ENCODE results near the gene TIAM1.

Gene TIAM1

DNA sequence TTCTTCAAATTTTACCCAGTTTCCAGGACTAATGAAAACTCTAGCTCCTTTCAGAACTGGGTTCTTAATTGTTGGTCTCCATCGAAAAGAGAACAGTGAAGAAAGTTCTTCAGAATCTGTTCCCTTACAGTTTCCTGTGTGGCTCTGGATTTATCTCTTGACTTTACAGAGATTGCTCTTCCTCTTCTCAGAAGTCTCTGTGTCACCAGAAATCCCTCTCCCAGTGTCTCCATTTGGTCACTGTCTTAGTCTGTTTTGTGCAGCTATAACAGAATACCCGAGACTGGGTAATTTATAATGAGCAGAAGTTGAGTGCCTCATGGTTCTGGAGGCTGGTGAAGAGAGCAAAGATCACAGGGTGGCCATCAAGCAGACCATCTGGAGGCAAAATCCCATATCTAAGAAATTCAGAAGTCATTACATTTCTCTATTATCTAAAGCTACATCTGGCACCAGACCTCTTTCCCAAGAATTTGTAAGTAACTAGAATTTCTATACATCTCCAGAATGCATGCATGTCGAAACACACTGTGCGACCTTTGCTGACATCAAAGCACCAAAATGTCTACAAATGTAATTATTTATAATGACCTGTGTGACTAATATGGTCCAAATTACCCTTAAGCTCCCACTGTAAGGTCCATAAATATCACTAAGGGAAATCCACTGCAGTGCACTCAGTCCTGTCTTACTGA lies 240.3 kb downstream of the TIAM1 start:
- no peak for DNase-seq (ENCODE audit: extremely low read depth in 1 of 2, low read depth in 1 of 2)

DNA sequence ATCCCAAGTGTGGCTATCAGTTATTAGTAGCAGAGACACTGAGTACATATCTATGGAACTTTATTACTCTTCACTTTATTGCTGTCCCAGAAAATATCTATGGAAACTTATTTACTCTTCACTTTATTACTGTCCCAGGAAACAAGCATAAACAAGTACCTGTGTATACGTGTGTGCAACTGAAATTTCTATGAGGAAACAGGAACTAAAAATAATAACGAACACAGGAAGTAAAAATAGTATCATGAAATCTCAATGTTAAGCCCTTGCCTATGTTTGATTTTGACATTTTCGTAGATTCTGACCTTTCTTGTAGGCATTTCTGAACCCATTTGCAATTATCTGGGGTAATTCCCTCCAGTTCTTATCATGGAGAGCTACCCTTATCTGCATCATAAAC lies 240.9 kb downstream of the TIAM1 start:
- no peak for DNase-seq (ENCODE audit: extremely low read depth in 1 of 2, low read depth in 1 of 2)

DNA sequence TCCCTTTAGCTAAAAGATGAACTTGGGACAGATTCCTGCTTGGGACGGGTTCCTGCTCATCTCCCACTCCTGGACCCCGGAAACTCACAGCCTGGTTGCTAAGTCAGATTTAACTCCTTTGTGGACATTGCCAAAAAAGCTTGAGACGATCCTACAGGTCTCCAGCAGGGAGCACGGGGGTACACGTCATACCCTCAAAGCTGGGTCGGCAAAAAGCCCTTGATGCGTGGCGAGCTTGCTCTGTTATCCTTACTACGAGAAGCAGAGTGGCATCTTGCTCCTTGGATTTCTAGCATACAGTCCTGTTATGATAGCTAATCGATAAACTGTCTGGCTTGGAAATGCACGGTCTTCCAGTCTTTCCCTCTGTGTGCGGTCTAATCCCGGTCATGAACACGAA lies 244.9 kb downstream of the TIAM1 start:
- DNase-seq (ENCODE audit: extremely low read depth in 1 of 2, low read depth in 1 of 2): no peak

DNA sequence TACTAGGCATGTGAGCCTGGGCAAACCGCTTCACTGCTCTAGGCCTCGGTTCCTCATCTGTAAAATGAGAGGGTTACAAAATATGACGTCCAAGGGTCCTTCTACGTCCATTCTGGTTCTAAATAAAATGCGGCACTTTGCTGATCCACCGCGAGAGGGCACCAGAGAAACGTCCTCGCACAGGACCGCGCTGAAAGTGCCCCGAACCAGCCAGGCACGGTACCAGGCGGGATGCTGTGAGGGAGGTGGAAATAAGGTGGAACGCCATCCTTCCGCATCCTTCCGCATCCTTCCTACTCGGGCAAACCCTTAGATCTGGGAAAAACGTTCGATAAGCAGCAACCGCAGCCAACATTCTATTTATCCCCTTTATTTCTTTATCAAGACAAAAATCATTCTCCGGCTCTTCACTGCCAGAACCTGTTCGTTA lies 245.5 kb downstream of the TIAM1 start:
- peak; percentile 34 to 58 for DNase-seq (ENCODE audit: extremely low read depth in 1 of 2, low read depth in 1 of 2)

DNA sequence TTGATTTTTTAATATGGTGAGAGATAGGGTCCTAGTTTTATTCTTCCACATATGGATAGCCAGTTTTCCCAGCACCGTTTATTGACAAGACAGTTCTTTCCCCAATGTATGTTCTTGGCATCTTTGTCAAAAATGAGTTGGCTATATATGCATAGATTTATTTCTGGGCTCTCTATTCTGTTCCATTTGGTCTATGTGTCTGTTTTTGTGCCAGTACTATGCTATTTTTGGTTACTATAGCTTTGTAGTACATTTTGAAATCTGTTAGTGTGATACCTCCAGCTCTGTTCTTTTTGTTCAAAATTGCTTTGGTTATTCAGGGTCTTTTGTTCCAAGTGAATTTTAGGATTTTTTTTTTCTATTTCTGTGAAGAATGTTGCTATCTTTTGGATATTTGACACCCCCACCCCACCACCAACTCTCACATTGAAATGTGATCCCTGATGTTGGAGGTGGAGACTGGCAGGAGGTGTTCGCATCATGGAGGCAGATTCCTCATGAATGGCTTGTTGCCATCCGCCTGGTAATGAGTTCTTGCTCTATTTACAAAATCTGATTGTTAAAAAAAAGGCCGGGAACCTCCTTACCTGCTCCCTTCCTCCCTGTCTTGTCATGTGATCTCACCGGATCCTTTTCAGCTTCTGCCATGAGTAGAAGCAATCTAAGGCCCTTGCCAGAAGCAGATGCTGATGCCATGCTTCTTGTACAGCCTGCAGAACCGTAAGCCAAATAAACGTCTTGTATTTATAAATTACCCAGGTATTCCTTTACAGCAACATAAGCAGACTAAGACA lies 251.0 kb downstream of the TIAM1 start:
- DNase-seq (ENCODE audit: extremely low read depth in 1 of 2, low read depth in 1 of 2): no peak

DNA sequence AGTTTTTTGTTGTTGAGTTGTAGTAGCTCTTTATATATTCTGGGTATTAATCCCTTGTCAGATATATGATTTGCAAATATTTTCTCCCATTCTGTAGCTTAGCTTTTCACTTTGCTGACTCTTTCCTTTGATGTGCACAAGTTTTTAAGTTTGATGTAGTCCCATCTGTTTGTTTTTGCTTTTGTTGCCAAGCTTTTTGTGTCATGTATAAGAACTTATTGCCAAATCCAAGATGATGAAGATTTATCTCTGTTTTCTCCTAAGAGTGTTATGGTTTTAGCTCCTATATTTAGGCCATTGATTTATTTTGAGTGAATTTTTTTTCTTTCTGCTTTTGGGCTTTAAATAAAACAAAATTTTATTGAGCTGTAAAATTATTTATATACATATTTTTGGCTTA lies 253.7 kb downstream of the TIAM1 start:
- DNase-seq (ENCODE audit: extremely low read depth in 1 of 2, low read depth in 1 of 2): no peak

DNA sequence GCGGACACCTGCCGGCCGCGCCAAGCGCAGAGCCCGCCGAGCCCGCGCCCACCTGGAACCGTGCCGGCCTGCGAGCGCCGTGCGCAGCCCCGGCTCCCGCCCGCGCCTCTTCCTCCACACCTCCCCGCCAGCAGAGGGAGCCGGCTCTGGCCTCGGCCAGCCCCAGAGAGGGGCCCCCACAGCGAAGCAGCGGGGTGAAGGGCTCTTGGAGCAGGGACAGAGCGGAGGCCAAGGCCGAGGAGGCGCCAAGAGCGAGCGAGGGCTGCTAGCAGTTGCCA lies 255.6 kb downstream of the TIAM1 start:
- DNase-seq (ENCODE audit: extremely low read depth in 1 of 2, low read depth in 1 of 2): no peak

DNA sequence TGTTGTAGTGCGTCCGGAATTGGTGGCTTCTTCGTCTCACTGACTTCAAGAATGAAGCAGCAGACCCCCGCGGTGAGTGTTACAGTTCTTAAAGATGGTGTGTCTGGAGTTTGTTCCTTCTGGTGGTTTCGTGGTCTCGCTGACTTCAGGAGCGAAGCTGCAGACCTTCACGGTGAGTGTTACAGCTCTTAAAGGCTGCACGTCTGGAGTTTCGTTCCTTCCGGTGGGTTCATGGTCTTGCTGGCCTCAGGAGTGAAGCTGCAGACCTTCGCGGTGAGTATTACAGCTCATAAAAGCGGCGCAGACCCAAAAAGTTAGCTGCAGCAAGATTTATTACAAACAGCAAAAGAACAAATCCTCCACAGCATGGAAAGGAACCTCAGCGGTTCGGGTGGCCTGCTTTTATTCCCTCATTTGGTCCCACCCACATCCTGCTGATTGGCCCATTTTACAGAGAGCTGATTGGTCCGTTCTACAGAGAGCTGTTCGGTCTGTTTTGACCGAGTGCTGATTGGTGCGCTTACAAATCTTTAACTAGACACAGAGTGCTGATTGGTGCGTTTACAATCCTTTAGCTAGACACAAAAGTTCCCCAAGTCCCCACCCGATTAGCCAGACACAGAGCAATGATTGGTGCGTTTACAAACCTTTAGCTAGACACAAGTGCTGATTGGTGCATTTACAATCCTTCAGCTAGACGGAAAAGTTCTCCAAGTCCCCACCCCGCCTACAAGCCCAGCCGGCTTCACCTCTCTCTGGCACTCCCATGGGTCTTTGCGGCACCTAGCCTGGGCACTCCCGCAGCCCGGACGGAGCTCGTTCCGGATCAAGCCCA lies 256.2 kb downstream of the TIAM1 start:
- no peak for DNase-seq (ENCODE audit: extremely low read depth in 1 of 2, low read depth in 1 of 2)

DNA sequence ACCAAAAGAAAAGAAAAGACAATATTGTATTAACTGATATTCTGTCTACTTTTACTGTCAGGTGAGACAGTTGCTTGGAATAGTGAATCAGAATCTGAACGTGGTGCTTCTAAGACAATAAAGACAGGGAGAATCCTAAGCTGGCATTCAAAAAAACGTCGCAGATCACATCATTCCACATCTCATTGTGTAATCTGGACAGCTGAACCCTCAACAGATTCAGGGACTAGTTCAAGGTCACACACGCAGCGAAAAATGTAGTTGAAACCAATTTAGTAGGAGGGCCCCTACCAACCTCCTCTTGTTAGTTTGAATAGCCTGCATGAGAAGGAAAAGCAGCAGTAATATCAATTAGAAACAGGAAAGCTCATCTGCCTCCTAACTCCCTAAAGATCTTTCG lies 259.4 kb downstream of the TIAM1 start:
- DNase-seq (ENCODE audit: extremely low read depth in 1 of 2, low read depth in 1 of 2): no peak

DNA sequence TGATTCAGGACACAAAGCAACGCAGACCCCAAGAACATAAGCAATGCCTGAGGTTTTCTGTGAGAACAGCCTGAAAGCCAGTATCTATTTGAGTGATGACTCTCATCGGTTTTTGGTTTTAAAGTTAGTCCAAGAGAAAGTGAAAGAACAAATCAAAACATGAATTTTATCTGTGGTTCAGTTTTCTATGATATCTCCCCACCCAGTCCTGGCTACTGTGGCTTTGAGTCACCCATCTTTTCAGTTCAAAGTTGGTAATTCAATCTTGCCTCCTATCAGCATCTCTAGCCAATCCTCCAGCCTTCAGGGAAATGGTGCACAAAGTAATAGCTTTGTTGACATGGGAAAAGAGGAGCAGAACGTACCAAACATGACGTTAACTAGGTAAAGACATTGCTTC lies 265.3 kb downstream of the TIAM1 start:
- DNase-seq (ENCODE audit: extremely low read depth in 1 of 2, low read depth in 1 of 2): no peak

DNA sequence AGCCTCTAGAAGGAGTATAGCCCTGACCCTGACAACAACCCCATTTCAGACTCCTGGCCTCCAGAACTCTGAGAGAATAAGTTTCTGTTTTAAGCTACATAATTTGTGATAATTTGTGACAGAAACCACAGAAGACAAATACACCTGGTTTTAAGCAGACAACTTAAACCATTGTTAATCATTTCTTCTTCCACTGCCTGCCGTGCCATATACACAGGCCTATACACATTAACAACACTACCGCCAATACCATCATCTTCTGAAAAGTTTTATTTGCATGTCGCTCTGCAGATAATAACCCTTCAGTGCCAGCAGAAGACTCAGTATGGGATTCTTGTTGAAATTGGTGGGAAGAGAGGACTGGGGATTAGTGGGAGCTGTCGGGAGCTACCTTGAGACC lies 265.8 kb downstream of the TIAM1 start:
- DNase-seq (ENCODE audit: extremely low read depth in 1 of 2, low read depth in 1 of 2): no peak

DNA sequence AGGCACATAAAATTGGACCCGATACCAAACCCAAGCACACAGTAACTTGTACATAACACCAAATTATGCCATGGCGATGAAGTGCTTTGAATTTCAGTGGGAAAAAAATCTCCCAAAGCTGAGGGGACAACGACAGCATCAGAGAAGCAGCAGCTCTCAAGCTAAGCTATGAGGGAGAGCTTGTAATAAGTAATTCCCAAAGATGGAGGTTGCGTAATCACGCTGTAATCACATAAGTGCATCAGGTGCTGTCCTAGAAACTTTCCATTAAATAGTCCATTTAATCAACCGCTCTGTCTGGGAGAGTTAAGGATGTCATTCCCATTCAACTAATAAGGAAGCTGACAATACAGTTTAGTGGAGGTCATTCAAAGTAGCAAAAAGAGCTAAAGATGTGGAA lies 268.2 kb downstream of the TIAM1 start:
- DNase-seq (ENCODE audit: extremely low read depth in 1 of 2, low read depth in 1 of 2): no peak

DNA sequence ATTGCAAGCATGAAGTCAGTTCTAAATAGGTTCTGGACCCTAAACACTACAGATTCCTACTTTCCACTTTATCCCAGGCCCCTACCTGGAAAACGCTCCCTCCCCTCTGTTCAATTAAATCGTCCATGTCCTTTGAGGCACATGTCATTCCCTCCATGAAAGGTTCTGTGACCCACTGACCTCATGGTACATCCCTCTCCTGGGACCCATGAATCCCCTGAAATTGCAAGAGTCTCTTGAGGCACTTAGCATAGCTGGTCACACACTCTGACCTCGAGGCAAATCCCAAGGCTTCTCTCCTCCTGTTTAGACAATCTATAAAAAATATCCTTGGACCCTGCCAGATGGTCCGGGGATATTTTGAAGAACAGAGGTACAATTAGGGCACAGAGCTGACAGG lies 271.5 kb downstream of the TIAM1 start:
- no peak for DNase-seq (ENCODE audit: extremely low read depth in 1 of 2, low read depth in 1 of 2)
